GM12872 (cell line): ENCODE measurements around the gene LRRC47.

ENCODE experiments used
- CTCF ChIP-seq: IDR thresholded peaks from 3 replicates; pipeline ENCODE4 v1.5.1; 2011; ENCODE audit warnings: low read depth, mild to moderate bottlenecking, low read length, moderate library complexity; ENCODE audit not compliant: insufficient read depth

LRRC47 gene

DNA sequence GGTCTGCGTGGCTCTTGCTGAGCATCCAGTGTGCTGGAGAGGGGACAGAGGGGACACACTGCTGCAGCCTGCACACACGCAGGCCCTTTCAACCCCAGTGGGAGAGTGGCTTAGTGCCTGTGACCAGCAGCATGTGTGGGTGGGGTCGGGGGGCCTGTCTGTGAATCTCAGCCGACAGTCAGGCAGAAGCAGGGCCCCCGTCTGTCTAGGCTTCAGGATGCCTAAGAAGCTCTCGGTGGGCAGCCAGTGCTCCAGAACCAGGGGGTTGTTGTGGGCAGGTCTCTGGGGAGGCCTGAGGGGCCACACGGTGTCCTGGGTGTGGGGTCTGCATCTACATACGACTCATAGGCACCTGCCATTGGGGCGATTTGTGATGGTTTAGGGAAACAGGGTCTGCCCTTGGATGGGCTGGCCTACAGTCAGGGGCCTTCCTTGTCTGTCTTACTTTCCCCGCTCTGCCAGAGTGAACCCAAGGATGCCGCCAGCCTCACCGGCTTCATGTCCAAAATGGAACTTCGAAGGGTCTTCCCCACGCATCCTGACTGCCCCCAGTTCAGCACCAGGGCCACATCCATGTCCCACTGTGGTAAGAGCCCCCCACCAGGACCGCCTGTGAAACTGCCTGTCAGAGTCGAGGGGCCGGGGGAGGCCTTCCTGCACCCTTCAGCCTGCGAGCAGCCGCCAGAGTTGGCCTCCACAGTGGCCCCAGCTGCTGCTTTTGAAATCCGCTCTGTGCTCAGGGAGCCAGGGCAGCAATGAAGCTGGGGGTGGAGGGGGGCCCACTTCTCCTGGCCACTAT lies 42.4 kb downstream of the LRRC47 start:
- TF ChIP-seq CTCF, result no peak

- no peak for TF ChIP-seq CTCF
Measured at GRCh38 chr1:3752400-3752945, 43.8 kb downstream of the LRRC47 start, which contains the start of gene CCDC27. Gene CCDC27, plus strand, starts transcription at chr1:3752450. Its CDS starts 32 bp downstream, at chr1:3752482.

GRCh38 chr1:3750741-3751140 lies 45.6 kb downstream of the LRRC47 start:
- no peak for TF ChIP-seq CTCF

DNA sequence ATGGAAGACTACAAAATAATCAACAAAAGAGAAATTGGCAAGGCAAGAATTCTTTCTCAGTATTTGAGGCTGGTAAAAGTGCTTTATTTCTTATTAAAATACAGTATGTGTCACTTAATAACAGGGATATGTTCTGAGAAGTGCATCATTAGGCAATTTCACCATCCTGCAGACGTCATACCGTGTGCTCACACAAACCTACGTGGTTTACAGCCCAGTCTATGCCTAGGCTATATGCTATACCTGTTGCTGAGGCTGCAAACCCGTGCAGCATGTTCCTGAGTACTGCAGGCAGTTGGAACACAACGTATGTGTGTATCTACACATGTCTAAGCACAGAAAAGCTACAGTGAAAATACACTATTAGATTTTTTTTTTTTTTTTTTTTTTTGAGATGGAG lies 46.8 kb downstream of the LRRC47 start:
- no peak for TF ChIP-seq CTCF

GRCh38 chr1:3747903-3748302 lies 48.4 kb downstream of the LRRC47 start:
- no peak for TF ChIP-seq CTCF

- no peak for TF ChIP-seq CTCF
Measured at GRCh38 chr1:3747522-3747848, 48.8 kb downstream of the LRRC47 start.

GRCh38 chr1:3746830-3747521 lies 49.3 kb downstream of the LRRC47 start:
- TF ChIP-seq CTCF, result no peak
